Measurements from ENCODE around the gene SYT8.
A peak's percentile ranks its signal among the peaks of the same experiment; 100 is the strongest.
"Not testable (repeated sequence)": the region's sequence is repeated elsewhere in the genome, so short reads cannot be mapped to it uniquely, and the experiment has no call there.

Gene SYT8

GRCh38 chr11:1882265-1883238 is 47.8 kb downstream of the SYT8 start:
- peak; percentile 85 for DNase-seq (ENCODE audit: low spot score)
- Histone ChIP-seq H3K27ac (peak overlapping the region in 1 of 2 donors; percentile 91), H3K4me3 (peak overlapping the region; percentile 24)
- peak; percentile 61 for TF ChIP-seq CTCF (IDR thresholded peaks at IDR 0.05)

DNA sequence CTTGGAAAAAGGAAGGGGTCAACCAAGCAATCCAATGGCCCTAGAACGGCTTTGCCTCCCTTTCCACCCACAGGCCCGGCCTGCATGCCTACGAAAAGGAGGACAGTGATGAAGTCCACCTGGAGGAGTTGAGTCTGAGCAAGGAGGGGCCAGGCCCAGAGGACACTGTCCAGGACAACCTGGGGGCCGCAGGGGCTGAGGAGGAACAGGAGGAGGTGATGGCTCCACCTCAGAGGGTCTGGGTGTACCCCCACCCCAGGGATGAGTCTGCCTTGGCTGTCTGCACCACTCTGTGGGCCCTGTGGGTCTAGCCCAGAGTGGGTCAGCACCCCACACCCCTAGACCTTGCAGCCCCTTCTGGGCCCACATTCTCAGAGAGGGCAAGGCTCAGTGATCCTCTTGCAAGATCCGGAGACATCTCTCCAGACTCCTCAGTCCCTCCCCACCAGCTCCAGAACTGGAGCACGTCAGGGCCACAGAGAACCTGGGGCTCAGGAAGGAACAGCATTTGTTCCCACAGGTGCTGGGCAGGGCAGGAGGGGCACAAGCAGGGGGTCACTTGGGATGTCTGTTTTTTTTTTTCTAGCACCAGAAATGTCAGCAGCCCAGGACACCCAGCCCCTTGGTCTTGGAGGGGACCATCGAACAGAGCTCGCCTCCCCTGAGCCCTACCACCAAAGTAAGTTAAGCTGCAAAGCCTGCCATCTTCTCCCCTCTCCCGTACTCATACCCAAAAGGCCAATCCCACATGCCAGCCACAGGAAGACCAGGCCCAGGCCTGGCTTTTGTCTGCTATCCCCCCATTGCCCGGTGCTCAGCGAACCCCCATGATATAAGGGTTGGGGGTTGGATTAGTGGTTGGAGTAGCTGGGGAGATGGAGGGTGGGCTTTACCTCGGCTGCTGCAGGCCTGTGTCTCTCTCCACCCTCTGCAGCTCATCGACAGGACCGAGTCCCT is 48.8 kb downstream of the SYT8 start:
- no peak for TF ChIP-seq CTCF (IDR thresholded peaks at IDR 0.05)
- H3K27ac ChIP-seq = no peak overlapping the region
- DNase-seq (ENCODE audit: low spot score) = peak; percentile 67
- H3K4me3 ChIP-seq = no peak overlapping the region

- DNase-seq (ENCODE audit: low spot score) = peak; percentile 45
- no peak overlapping the region for H3K27ac ChIP-seq
- TF ChIP-seq CTCF (IDR thresholded peaks at IDR 0.05) = no peak
- H3K4me3 ChIP-seq = no peak overlapping the region
Measured at GRCh38 chr11:1884303-1884700, 49.5 kb downstream of the SYT8 start.

DNA sequence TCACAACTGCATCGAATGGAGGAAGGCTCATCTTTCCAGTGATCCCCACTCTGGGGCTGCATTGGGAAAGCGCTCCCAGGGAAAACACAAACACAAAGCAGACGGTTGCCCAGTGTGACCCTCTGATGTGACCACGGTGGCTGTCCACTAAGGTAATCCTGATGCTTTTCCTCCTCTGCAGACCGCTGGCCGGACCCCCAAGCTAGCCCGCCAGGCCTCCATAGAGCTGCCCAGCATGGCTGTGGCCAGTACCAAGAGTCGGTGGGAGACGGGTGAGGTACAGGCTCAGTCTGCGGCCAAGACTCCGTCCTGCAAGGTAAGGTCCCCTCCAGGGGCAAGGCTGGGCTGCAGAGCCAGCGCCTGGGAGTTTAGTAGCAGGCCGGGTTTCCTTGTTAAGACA is 51.8 kb downstream of the SYT8 start:
- not testable (repeated sequence) for DNase-seq (ENCODE audit: low spot score); H3K27ac ChIP-seq; H3K4me3 ChIP-seq
